Right lung (tissue), 5 donors: Measurements from ENCODE around the gene PPP4R2. TPM values are rescaled to one million over a fixed set of nuclear protein-coding genes. Genes with fewer than 3 reads are reported as not detected.

ENCODE experiments used
- DNase-seq, 2 donors: peaks; one replicate each; pipeline ENCODE4 v3.0.0-alpha.2; 2013
- polyA plus RNA-seq, 5 donors: library from polyadenylated mRNA; unstranded; fragments of 120-200 nt; gene quantifications; one replicate each; pipeline versions ENCODE4 v1.2.1 to v1.2.3, GENCODE V29; 2013; ENCODE audit warnings: inconsistent platforms in 1 of 5, low replicate concordance in 1 of 5; ENCODE audit not compliant: insufficient read length in 5 of 5, insufficient read depth in 1 of 5

Gene PPP4R2
- polyA plus RNA-seq, 5 donors, result 57.3 to 105 (median 85.6) TPM

DNA sequence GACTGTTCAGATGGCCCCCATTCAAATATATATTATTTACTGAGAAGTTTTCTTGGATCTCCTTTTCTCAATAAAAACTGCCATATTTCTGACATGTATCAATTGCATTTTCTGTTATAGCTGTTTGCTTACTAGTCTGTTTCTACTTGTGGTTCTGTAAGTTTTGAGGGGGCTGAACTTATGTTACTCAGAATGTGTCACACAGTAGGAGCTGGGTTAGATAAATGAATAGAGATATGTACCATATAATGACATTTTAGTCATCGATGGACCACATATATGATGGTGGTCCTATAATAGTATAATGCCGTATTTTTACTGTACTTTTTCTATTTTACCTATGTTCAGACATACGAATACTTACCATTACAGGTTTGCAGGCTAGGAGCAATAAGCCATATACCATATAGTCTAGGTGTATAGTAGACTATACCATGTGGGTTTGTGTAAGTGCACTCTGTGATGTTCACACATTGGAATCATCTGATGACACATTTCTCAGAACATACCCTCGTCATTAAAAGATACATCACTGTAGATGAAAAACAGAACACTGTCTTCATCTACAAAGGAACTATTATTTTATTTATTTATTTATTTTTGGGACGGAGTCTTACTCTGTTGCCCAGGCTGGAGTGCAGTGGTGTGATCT, 22.3 kb downstream of the PPP4R2 start:
- DNase-seq, result no peak

DNA sequence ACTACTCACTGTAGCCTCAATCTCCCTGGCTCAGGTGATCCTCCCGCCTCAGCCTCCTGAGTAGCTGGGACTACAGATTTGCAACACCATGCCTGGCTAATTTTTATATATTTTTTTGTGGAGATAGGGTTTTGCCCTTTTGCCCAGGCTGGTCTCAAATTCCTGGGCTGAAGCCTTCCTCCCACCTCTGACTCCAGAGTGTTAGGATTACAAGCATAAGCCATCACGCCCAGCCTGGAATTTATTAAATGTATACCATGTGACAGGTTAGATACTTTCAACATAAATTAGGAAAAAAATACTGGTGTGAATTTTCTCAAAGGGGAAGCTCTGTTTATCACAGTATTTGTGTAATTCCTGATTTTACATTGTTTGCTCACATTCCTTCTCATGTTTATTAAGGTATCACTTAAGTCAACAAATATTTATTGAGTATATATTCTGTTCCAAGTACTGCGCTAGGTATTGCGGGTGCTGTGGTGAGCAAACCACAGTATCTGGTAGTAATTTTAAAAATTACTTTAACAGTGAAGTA, 24.8 kb downstream of the PPP4R2 start:
- DNase-seq, result no peak

DNA sequence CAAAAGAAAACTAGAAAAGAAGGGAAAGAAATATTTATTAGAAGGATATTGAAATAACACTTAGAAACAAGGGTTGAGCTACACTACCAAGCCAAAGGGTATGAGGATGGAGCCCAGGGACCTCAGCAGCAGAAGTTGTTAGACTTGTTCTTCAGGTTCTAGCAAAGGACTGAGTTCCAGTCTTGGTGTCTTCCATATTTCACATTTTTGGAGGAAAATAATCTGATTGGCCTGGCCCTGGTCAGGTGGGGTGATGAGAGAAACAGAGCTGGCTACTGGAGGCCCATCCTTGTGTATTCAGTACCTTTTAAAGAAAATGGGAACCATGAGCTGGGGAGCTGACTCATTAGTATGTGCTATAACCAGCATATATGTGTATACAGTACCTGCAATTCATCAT, 28.2 kb downstream of the PPP4R2 start:
- no peak for DNase-seq

- no peak for DNase-seq
Observed at GRCh38 chr3:73026111-73026759, 29.6 kb downstream of the PPP4R2 start.

GRCh38 chr3:73026760-73027113, 30.1 kb downstream of the PPP4R2 start:
- no peak for DNase-seq

DNA sequence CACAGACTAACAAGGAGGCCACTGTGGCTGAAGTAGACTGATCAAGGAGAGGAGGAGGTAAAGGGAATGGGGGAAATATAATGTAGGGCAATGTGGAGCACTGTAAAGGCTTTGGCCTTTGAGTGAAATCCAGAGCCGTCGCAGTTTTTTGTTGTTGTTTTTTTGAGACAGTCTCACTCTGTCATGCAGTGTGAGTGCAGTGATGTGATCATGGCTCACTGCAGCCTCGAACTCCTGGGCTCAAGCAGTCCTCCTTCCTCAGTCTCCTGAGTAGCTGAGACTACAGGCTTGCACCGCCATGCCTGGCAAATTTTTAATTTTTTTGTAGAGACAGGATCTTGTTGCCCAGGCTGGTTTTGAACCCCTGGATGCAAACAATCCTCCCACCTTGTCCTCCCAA, 32.2 kb downstream of the PPP4R2 start:
- no peak for DNase-seq

- no peak for DNase-seq
Observed at GRCh38 chr3:73029321-73029796, 32.7 kb downstream of the PPP4R2 start.

GRCh38 chr3:73030073-73030597, 33.5 kb downstream of the PPP4R2 start:
- no peak for DNase-seq

GRCh38 chr3:73031573-73032103, 35.0 kb downstream of the PPP4R2 start:
- no peak for DNase-seq

DNA sequence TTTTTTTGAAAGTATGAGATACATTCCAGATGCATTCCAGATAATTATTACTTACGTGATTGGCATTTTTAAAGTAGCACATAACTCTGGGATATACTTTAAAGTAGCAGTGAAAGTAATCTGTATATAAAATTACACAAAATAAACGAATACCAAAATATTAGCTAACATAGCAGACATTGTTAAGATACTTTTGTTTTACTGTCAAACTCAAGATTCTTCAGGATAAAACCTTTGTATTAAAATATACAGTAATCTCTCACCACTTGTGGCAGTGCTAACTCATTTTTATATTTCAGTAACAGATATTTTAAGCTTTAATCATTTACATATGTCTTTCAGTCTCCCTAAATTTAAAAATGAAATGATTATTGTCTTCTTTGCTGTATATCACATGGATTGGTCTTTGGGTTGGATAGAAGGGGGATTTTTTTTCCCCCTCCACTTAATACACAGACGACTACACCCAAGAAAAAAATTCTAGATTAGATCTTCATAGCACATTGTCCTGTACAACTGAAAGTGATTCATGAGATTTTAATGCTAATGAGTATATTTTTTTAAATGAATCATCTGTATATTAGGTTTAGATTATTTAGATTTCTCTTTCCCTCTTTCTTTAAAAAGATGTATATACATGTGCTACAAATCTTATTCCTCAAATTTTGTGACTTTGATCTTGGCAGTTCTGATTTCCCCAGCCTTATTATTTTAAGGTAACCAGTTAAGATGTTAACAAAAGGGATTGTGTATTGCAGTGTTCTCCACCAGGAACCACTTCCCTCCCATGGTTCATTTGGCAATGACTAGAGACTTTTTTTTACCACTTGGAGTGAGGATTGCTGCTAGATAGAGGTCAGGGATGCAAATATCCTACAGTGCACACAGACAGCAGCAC, 40.3 kb downstream of the PPP4R2 start:
- no peak for DNase-seq

- DNase-seq, result no peak
Observed at GRCh38 chr3:73041537-73041936, 44.9 kb downstream of the PPP4R2 start.

GRCh38 chr3:73043414-73043813, 46.8 kb downstream of the PPP4R2 start:
- no peak for DNase-seq

GRCh38 chr3:73045391-73045790, 48.8 kb downstream of the PPP4R2 start:
- DNase-seq, result no peak

GRCh38 chr3:73046195-73046594, 49.6 kb downstream of the PPP4R2 start:
- DNase-seq, result no peak

DNA sequence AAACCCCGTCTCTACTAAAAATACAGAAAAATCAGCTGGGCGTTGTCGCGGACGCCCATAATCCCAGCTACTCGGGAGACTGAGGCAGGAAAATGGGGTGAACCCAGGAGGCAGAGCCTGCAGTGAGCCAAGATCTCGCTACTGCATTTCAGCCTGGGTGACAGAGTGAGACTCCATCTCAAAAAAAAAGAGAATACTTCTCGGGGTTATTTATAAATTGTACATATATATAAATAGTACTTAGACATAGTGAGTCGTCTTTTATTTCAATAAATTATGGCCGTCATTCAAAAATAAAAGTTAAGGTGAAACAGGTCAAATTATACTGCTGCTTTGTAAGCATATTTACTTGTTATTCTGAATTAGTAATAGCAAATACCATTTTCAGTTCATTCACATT, 52.7 kb downstream of the PPP4R2 start:
- no peak for DNase-seq

DNA sequence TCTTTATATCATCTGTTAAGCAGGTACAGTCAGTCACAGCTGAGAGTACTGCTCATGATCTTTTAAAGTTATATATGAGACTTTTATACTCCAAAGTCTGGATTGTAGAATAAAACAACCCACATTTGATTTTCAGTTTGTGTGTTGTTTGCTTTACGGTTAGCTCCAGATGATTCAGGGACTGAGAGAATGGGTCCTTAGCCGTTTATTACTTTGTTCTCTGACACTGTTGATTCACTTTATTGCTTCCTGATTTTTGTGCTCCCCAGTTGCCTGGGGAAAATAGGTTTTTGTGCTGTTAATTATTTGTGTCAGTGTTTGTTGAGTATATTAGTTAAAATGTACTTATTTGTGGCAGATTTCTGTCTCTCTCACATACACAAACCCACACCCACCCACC, 56.2 kb downstream of the PPP4R2 start:
- DNase-seq, result no peak

DNA sequence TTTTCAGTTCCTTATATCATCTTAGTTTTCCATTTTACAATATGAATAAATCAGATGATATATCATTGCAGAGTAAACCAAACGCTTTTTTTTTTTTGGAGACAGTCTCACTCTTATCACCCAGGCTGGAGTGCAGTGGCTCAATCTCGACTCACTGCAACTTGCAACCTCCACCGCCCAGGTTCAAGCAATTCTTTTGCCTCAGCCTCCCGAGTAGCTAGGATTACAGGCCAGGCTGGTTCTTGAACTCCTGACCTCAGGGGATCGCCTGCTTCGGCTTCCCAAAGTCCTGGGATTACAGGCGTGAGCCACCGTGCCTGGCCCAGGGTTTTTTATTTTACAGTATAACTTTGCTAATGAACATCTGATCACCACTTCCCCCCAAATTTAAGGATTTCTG, 59.0 kb downstream of the PPP4R2 start:
- DNase-seq, result peak in 1 of 2 donors; percentile 7

DNA sequence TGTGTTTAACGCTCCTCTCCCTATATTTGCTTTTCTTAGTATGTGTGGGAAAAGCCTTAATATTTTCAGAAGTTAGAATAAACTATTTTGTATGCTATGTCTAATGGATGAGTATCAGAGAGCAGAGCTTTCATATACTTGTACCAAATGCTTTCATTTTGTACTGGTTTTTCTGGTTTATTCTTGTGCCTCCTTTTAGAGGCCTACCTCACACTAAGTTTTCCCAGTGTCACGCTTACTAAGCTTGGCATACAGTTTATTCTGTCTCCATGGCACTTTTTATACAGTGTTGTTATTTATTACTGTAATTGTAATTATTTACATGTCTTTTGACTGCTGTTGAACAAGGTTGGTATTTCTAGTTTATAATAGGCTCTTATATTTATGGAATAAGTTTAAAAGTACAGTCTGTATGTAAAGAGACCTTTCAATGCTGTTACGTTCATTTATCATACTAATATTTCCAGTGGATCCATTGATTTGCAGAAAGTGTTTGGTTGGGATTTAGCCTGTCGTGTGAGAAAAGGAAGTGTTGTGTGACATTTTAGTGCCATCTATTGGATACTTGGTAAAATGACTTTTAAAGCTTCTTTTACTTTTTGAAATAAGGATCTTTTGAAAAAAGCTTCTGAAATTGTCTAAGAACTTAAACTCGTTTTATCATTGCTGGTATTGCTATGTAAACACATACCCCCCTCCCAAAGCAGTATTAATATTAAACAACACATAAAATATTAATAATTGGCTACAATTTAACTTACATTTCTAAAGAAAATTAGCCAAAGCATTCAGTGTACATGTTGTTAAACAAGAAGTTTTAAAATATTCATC, 59.6 kb downstream of the PPP4R2 start:
- DNase-seq, result peak; percentile 17 to 48

DNA sequence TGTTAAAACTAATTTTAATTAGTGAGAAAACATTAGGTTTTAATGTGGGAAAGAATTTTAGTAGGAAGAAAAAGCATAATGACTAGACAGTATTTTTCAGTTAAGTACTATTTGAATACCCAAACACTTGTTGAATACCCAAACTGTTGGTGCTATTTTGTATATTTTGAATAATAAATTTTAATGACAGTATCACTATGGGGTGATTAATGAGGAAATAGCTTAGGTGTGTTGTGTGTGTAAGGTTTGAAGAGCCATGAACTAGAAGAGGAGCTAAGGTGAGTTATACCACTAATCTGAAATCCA, 60.2 kb downstream of the PPP4R2 start:
- no peak for DNase-seq

DNA sequence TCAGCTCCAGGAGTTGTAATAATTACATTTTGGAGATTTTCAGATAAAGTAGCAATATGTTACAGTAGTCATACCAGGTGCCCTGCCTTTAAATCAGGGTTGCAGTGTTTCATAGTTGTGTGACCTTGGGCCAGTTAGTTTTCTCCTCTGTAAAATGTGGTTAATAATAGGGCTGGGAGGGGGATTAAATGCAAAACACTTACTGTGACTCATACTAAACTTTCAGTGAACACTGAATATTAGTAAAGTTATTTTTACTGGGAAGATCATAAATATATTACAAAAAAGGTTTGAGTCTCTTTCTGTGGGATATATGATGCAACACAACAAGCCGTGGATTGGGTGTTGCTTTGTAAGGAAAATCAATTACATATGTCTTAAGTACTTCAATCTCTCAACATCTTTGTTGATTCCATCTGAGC, 63.7 kb downstream of the PPP4R2 start:
- DNase-seq, result no peak

DNA sequence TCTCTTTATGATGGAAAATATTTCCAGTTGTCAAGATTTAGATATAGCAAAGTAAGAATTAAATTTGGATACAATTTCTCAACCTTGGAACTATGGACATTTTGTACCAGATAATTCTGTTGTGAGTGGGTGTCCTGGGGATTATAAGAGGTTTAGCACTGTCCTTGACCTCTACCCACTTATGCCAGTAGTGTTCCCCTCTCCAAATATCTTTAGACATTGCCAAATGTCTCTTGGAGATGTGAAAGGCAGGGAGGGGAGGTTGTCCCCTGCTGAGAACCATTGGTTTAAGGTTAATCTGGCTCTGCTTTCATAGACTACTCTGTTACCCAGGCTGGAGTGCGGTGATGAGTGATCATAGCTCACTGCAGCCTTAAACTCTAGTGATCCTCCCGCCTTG, 64.8 kb downstream of the PPP4R2 start, which contains the start of gene EBLN2:
EBLN2 (plus strand) TSS at position 244 of the 400 bp plus-strand sequence. CDS start 423 bp downstream, outside the sequence.
- no peak for DNase-seq
